Activated CD8-positive, alpha-beta memory T cell treated with anti-CD3 and anti-CD28 coated beads for 36 hours (primary cell): Measurements from ENCODE around the gene RIPOR3. TPM values are rescaled to one million over a fixed set of nuclear protein-coding genes. Genes with fewer than 3 reads are reported as not detected.
"Not testable (repeated sequence)": the region's sequence is repeated elsewhere in the genome, so short reads cannot be mapped to it uniquely, and the experiment has no call there.

Source experiments
- CTCF ChIA-PET: fragments of 350-600 bp; sonication (Branson Sonifier 250); formaldehyde crosslinking; loops from one replicate; lab custom pipeline; 2021; ENCODE audit warnings: antibody characterized with exemption; lab: Charles Lee
- POLR2A ChIA-PET: fragments of 350-600 bp; sonication (Branson Sonifier 250); formaldehyde crosslinking; loops from one replicate; lab custom pipeline; 2021; ENCODE audit warnings: antibody characterized with exemption; lab: Charles Lee
- total RNA-seq, 2 experiments: library from RNA; stranded (reverse); gene quantifications; one replicate each; pipeline ENCODE4 v1.2.3, GENCODE V29; 2021

RIPOR3 gene
- total RNA-seq, 2 experiments from 2014 or later, result not detected

- ChIA-PET CTCF (interaction anchor here (0.7 to 3.2 kb wide), 11 partner anchors 13 to 392 kb away, joined by 3 to 15 read pairs (median 3); partner anchors contain the start of gene PARD6B), POLR2A (no interaction called here)
Measured at GRCh38 chr20:50579511-50579910, 111.8 kb downstream of the RIPOR3 start.

DNA sequence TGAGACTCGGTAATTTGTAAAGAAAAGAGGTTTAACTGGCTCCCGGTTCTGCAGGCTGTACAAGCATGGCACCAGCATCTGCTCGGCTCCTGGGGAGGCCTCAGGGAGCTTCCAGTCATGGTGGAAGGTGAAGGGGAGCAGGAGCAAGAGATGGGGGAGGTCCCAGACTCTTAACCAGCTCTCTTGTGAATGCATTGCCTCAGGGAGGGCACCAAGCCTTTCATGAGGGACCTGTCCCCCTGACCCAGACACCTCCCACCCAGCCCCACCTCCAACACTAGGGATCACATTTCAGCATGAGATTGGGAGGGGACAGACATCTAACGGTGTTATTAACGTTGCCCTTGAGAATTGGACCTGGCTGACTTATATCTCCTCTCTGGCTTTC is 112.6 kb downstream of the RIPOR3 start:
- ChIA-PET POLR2A (interaction anchor here (0.6 kb wide), 1 partner anchor 193 kb away, joined by 4 read pairs; no protein-coding TSS in a partner anchor), CTCF (interaction anchor here (0.9 to 3.2 kb wide), 4 partner anchors 75 to 390 kb away, joined by 3 to 15 read pairs (median 6); no protein-coding TSS in a partner anchor)

- ChIA-PET POLR2A (interaction anchor here (0.6 kb wide), 1 partner anchor 193 kb away, joined by 4 read pairs; no protein-coding TSS in a partner anchor), CTCF (interaction anchor here (0.9 to 3.2 kb wide), 4 partner anchors 14 to 389 kb away, joined by 3 to 15 read pairs (median 6); no protein-coding TSS in a partner anchor)
Measured at GRCh38 chr20:50578061-50578777, 113.1 kb downstream of the RIPOR3 start.

DNA sequence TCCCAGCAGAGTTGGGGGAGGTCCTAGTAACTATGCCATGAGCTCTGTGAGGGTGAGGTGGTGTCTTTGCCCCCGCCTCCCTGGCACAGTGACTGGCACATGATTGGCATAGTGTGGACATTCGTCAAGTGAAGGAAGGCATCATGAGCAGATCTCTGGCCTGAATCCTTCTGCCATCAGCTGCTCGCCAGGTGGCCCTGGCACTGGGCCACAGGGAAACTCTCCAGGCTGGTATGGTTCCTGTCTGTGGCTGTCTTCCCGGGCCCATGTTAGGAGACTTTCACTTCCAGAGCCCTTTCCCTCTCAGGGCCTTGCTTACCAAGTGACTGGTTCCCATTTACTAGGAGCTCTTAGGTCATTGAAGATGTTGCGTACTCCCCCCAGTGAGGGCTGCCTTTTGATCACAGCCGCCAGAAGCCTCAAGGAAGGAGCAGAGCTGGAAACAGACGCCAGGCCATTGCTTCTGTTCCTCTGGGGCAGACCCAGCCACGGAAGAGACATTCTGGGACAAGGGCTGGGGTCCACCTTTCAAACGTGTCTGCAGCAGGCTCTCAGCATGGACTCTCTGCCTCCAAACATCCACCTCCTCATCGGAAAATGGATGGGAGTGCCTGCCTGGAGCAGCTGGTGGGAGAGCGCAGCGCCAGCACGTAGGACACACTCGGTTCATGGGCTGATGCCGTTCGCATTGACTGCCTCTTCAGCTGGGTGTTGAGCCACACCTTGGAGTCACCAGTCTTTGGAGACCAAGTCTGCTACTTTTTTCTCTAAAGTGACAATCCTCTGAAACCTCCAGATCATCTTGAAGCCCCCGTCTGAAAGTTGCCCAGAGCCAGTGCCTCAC is 113.9 kb downstream of the RIPOR3 start:
- CTCF ChIA-PET, result interaction anchor here (0.9 to 2.3 kb wide), 5 partner anchors 11 to 111 kb away, joined by 3 to 10 read pairs (median 5); no protein-coding TSS in a partner anchor
- POLR2A ChIA-PET, result interaction anchor here (0.7 kb wide), 1 partner anchor 150 kb away, joined by 4 read pairs; no protein-coding TSS in a partner anchor

DNA sequence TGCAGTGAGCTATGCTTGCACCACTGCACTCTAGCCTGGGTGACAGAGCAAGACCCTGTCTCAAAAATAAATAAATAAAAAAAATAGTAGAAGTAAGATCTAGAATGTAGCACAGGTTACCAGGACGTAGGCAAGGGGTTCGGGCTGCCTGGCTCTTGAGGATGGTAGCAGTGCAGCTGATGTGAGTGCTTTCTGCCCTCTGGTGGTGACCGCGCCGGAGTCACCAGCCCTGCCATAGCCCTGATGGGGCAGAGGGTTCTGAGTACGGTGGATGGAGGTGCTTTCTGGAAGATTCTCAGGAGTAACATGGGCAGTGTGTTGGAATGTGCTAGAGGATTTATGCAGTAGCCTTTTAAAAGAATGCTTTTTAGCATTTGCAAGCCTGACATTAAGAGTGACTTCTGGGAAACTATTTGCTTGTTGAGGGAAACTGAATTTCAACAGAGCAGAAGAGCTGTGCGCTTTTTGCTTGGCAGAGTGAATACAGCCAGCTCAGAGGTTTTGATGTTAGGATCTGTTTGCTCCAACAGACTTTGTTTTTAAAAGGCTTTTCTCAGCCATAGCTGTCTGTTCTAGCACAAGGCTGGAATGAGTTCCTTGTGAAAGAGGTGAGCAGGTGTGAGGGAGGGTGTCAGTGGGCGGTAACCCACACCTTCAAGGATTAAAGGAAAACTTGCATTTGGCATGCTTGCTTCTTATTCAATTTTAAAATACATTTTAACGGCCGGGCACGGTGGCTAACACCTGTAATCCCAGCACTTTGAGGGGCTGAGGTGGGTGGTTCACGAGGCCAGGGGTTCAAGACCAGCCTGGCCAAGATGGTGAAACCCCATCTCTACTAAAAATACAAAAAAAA is 115.2 kb downstream of the RIPOR3 start:
- CTCF ChIA-PET, result interaction anchor here (0.6 to 2.3 kb wide), 9 partner anchors 9 to 110 kb away, joined by 3 to 10 read pairs (median 5); no protein-coding TSS in a partner anchor
- POLR2A ChIA-PET, result no interaction called here

GRCh38 chr20:50574586-50574985 is 116.8 kb downstream of the RIPOR3 start:
- POLR2A ChIA-PET, result no interaction called here
- CTCF ChIA-PET, result interaction anchor here (1.1 to 1.8 kb wide), 5 partner anchors 10 to 110 kb away, joined by 4 to 7 read pairs (median 5); no protein-coding TSS in a partner anchor

- ChIA-PET CTCF (interaction anchor here (1.1 to 1.8 kb wide), 5 partner anchors 13 to 110 kb away, joined by 3 to 7 read pairs (median 4); no protein-coding TSS in a partner anchor), POLR2A (interaction anchor here (0.6 kb wide), 1 partner anchor 515 kb away, joined by 3 read pairs; no protein-coding TSS in a partner anchor)
Measured at GRCh38 chr20:50574108-50574507, 117.2 kb downstream of the RIPOR3 start.

DNA sequence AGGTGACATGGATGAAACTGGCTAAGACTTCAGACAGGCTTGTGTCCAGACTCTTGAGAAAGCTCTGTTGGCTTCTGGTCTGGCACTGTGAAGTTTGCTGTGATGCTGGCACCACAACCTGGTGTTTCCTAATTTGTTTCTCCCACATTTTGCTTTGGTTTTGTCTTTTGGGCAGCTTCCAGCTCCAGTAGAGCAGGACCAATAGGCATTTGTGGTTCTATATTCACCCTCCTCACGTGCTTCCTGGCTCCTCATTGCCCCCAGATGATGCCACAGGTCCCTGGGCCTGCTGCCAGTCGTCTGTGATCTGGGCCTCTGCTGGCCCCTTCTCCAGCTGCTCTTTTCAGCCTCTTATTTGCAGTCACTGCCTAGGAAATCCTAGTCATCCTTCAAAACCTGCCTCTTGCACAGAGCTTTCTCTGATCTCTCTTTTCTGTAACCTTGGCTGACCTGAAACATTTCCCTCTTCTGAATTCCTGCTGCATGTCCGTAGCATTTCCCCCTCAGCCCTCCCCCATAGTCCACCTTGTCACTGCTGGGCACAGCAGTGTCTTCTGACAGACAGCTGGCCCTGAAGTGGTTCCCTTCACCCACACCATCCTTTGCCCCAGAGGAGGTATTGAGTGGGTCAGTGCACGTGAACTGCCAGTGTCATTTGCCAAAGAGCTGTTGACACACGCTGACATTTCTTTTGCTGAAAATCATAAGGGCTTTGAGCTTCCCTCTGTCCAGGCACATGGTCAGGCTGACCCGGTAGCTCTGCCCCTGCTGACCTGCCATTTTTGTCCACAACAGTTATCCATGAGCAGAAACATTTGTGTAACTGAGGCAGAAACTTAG is 118.2 kb downstream of the RIPOR3 start:
- POLR2A ChIA-PET, result interaction anchor here (0.6 kb wide), 1 partner anchor 514 kb away, joined by 3 read pairs; no protein-coding TSS in a partner anchor
- CTCF ChIA-PET, result interaction anchor here (0.5 to 1.8 kb wide), 6 partner anchors 14 to 386 kb away, joined by 3 to 6 read pairs (median 4); no protein-coding TSS in a partner anchor

DNA sequence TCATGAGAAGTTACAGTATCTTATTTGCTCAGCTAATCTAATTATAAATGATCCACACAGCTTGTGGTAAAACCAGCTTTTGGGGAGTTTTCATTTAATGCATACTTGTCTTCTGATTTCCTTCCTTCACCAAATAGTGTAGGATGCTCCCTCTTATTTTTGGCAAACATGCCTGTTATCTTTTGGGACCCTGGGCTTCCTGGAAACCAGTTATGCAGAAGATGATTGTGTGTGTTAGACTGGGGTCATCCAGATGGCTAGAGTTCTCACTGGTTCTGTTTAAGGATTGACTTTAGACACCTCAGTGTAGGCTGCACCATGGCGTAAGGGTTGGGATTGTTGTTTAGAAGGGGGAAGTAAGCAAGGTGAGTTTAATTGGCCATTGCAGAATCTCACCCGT is 119.9 kb downstream of the RIPOR3 start:
- CTCF ChIA-PET, result interaction anchor here (1.0 kb wide), 1 partner anchor 65 kb away, joined by 3 read pairs; no protein-coding TSS in a partner anchor
- POLR2A ChIA-PET, result no interaction called here

DNA sequence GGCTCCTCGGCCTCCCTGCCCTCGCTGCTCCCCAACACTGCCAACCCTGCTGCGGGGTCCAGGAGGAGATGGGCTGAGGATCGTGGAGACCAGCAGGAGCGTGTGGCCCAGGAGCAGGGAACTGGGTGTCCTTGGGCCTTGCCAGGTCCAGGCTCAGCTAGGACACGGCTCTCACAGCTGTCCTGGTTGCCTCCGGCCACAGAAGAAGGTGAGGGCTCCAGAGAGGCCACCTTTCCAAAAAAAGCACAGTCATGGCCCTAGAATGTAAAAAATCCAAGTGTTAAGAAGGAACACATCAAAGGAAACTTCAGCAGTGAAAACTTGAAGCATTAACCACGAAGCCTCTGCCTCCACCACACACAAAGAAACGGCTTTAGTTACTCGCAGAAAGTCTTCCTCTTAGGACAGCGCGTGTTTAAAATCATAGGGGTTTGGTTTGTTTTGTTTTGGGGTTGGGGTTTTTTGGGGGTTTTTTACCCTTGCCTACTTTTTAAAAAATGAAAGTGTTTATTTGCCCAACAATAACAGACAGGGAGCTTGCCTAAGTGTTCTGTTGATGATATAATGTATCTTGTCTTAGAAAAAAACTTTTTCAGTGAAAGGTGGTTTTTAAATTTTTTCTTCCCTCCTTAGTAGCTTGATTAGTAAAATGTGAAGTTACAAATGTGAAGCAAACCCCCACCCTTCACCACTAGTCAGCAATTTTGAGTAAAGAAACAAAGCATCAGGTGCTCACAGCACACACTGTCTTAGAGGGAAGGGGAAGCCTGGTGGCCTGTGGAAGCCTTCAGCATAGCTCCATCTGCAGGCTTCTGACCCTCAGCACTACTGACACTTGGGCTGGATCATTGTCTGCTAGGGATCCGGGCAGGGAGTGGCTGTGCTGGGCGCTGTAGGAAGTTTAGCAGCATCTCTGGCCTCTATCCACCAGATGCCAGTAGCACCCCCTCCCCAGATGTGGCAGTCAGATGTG is 121.2 kb downstream of the RIPOR3 start:
- POLR2A ChIA-PET, result interaction anchor here (0.7 to 1.2 kb wide), 4 partner anchors 9 to 379 kb away, joined by 3 to 6 read pairs (median 4); no protein-coding TSS in a partner anchor
- CTCF ChIA-PET, result interaction anchor here (0.5 to 2.1 kb wide), 19 partner anchors 8 to 102 kb away, joined by 3 to 13 read pairs (median 4); partner anchors contain the start of gene PTPN1

DNA sequence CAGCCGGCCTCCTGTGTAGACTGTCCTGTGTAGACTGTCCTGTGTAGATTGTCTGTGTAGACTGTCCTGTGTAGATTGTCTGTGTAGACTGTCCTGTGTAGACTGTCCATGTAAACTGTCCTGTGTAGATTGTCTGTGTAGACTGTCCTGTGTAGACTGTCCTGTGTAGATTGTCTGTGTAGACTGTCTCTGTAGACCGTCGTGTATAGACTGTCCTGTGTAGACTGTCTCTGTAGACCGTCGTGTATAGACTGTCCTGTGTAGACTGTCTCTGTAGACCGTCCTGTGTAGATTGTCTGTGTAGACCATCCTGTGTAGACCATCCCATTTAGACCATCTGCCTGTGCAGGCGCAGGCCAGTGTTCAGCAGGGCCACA is 121.9 kb downstream of the RIPOR3 start:
- POLR2A ChIA-PET, result not testable (repeated sequence)
- CTCF ChIA-PET, result interaction anchor here (0.5 to 2.1 kb wide), 7 partner anchors 8 to 59 kb away, joined by 3 to 13 read pairs (median 5); partner anchors contain the start of gene PTPN1

- POLR2A ChIA-PET, result no interaction called here
- CTCF ChIA-PET, result interaction anchor here (1.2 kb wide), 1 partner anchor 12 kb away, joined by 4 read pairs; no protein-coding TSS in a partner anchor
Measured at GRCh38 chr20:50568549-50568942, 122.8 kb downstream of the RIPOR3 start.

DNA sequence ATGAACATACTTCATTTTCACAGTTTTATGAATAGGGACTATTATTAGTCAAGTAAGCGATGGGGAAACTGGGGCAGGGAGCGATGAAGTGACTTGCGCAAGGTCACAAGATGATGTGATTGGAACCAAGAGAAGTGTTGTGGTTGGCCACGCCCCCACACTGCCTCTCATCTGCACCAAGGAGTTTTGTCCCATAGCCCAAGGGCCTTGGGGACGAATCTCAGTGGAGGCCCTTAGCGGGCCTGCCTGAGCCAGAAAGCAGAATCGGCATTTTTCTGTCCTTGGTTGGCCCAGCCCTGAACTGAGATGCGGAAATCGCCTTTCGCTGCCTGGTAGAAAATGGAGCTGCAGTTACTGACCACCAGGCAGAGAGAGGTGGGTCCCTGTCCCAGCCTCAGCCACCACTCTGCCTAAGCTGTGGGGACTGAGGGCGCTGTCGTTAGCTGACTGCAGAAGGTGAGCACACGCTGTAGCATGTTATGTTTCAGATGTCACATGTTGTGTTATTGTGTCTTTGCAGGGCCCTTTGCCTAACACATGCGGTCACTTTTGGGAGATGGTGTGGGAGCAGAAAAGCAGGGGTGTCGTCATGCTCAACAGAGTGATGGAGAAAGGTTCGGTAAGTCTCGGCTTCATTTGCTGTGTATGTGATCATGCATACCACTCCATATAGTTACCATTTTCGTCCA is 123.3 kb downstream of the RIPOR3 start:
- POLR2A ChIA-PET, result no interaction called here
- CTCF ChIA-PET, result interaction anchor here (1.2 kb wide), 1 partner anchor 11 kb away, joined by 4 read pairs; no protein-coding TSS in a partner anchor

GRCh38 chr20:50565871-50566270 is 125.5 kb downstream of the RIPOR3 start:
- POLR2A ChIA-PET, result no interaction called here
- CTCF ChIA-PET, result interaction anchor here (1.1 kb wide), 1 partner anchor 14 kb away, joined by 4 read pairs; no protein-coding TSS in a partner anchor

DNA sequence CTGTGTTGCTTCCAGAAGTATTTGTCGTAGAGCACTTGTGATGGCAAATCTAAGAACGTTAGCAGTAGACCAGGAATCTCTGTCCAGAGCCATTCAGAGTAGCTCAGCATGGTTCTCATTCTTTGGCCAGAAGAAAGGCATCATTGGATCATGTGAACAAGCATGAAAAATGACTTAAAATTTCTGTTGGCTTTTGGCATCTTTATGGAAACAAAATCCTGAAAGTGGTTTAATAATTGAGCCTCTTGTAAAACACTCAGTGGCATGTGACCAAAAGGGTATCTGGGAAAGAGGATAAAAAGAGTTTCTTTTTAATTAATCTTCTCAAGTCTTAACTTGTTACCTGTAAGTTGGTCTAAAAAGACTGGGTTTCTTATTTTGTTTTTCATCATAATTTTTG is 126.0 kb downstream of the RIPOR3 start:
- ChIA-PET CTCF (interaction anchor here (0.8 to 1.1 kb wide), 2 partner anchors 23 to 48 kb away, joined by 3 read pairs; no protein-coding TSS in a partner anchor), POLR2A (interaction anchor here (0.5 kb wide), 1 partner anchor 55 kb away, joined by 3 read pairs; no protein-coding TSS in a partner anchor)
